ENCODE data around the gene ITPR3.

The ITPR3 gene

GRCh38 chr6:33731035-33731434 is 109.9 kb downstream of the ITPR3 start:
- TF ChIP-seq CTCF (IDR thresholded peaks at IDR 0.05; ENCODE audit: insufficient read depth, low read length, poor library complexity, severe bottlenecking) = no peak
- H3K27me3 ChIP-seq (replicated peaks; ENCODE audit: control insufficient read depth, insufficient read depth, low read length) = no peaks in the 10 kb centered on the region; the same call in none of the 2 replicates
- H3K36me3 ChIP-seq (ENCODE audit: control insufficient read depth, insufficient read depth, low read length) = no peaks in the 10 kb centered on the region
- no peak overlapping the region for H3K4me3 ChIP-seq (replicated peaks; ENCODE audit: low read depth, low read length)
- DNase-seq (ENCODE audit: extremely low read depth, insufficient read length) = no peak

GRCh38 chr6:33731751-33732282 is 110.7 kb downstream of the ITPR3 start:
- no peak for TF ChIP-seq CTCF (IDR thresholded peaks at IDR 0.05; ENCODE audit: insufficient read depth, low read length, poor library complexity, severe bottlenecking)
- Histone ChIP-seq H3K36me3 (ENCODE audit: control insufficient read depth, insufficient read depth, low read length) (no peaks in the 10 kb centered on the region), H3K4me3 (replicated peaks; ENCODE audit: low read depth, low read length) (no peak overlapping the region), H3K27me3 (replicated peaks; ENCODE audit: control insufficient read depth, insufficient read depth, low read length) (no peaks in the 10 kb centered on the region; the same call in none of the 2 replicates)
- no peak for DNase-seq (ENCODE audit: extremely low read depth, insufficient read length)

GRCh38 chr6:33732385-33732784 is 111.3 kb downstream of the ITPR3 start:
- no peak for TF ChIP-seq CTCF (IDR thresholded peaks at IDR 0.05; ENCODE audit: insufficient read depth, low read length, poor library complexity, severe bottlenecking)
- Histone ChIP-seq H3K27me3 (replicated peaks; ENCODE audit: control insufficient read depth, insufficient read depth, low read length) (no peaks in the 10 kb centered on the region; the same call in none of the 2 replicates), H3K36me3 (ENCODE audit: control insufficient read depth, insufficient read depth, low read length) (no peaks in the 10 kb centered on the region), H3K4me3 (replicated peaks; ENCODE audit: low read depth, low read length) (no peak overlapping the region)
- DNase-seq (ENCODE audit: extremely low read depth, insufficient read length) = no peak

GRCh38 chr6:33732817-33733708 is 111.9 kb downstream of the ITPR3 start:
- no peak for TF ChIP-seq CTCF (IDR thresholded peaks at IDR 0.05; ENCODE audit: insufficient read depth, low read length, poor library complexity, severe bottlenecking)
- Histone ChIP-seq H3K4me3 (replicated peaks; ENCODE audit: low read depth, low read length) (no peak overlapping the region), H3K27me3 (replicated peaks; ENCODE audit: control insufficient read depth, insufficient read depth, low read length) (no peaks in the 10 kb centered on the region; the same call in none of the 2 replicates), H3K36me3 (ENCODE audit: control insufficient read depth, insufficient read depth, low read length) (no peaks in the 10 kb centered on the region)
- DNase-seq (ENCODE audit: extremely low read depth, insufficient read length) = no peak

- Histone ChIP-seq H3K4me3 (replicated peaks; ENCODE audit: low read depth, low read length) (no peak overlapping the region), H3K36me3 (ENCODE audit: control insufficient read depth, insufficient read depth, low read length) (no peaks in the 10 kb centered on the region), H3K27me3 (replicated peaks; ENCODE audit: control insufficient read depth, insufficient read depth, low read length) (no peaks in the 10 kb centered on the region; the same call in none of the 2 replicates)
- DNase-seq (ENCODE audit: extremely low read depth, insufficient read length) = no peak
- TF ChIP-seq CTCF (IDR thresholded peaks at IDR 0.05; ENCODE audit: insufficient read depth, low read length, poor library complexity, severe bottlenecking) = no peak
These were observed 112.5 kb downstream of the ITPR3 start for GRCh38 chr6:33733709-33734007.

Measured in GM06990 (cell line).